ENCODE measurements around the gene ANKRD40.

GRCh38 chr17:50649042-50649908, 58.4 kb downstream of the ANKRD40 start:
- TF ChIP-seq PATZ1 (CRISPR knock-in tag; IDR thresholded peaks at IDR 0.05; ENCODE audit: borderline replicate concordance) (no peak), ESRRG (CRISPR knock-in tag; IDR thresholded peaks at IDR 0.05) (no peak), RARB (CRISPR knock-in tag; IDR thresholded peaks at IDR 0.05) (no peak), CREB5 (CRISPR knock-in tag; IDR thresholded peaks at IDR 0.05; ENCODE audit: low read depth) (no peak), ZFP3 (CRISPR knock-in tag; IDR thresholded peaks at IDR 0.05) (no peak)

Measured in SK-N-SH treated with all-trans-retinoic acid at 6 μM for 48 hours (cell line).